Right lobe of liver (tissue), 4 donors: ENCODE measurements around the gene NEDD4L.

Experiments used
- POLR2A ChIP-seq: fragments of 450-650 bp; IDR thresholded peaks from one replicate; pipeline ENCODE4 v1.6.1; 2017; ENCODE audit warnings: antibody characterized with exemption, mild to moderate bottlenecking
- TF ChIP-seq, protein P1 (sequence below), 4 donors: fragments of 200-600 bp in 3 of 4; fragments of 450-650 bp in 1 of 4; IDR thresholded peaks; one replicate each; pipeline versions ENCODE4 v1.5.1 to v1.8.0; 2016 to 2022; ENCODE audit warnings: antibody characterized with exemption in 4 of 4, mild to moderate bottlenecking in 2 of 4
- donor health status: DM: no; HTN: no; CAD: no.
- donor health status: DM: no; HTN: no; CAD: no.
- donor health status: DM: no; HTN: yes; CAD: no.

DNA sequence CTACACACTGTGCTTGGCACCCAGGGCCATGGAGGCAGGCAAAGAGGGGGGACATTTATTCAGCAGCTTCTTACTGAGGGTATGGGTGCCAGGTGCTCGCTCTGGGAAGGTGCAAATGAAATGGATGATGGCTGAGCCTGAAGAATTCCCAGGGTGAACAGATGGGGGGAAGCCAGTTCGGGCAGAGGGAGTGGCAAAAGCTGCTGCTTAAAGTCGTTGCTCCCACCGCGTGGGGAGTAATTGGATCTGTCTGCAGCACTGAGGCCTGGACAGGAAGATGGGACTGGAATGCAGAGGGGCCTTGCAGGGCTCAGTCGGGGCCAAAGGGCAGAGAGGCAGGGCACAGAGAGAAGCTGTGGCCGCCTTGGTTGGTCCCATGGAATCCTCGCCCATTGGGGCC, 51.2 kb downstream of the NEDD4L start:
- TF ChIP-seq, protein P1, sequence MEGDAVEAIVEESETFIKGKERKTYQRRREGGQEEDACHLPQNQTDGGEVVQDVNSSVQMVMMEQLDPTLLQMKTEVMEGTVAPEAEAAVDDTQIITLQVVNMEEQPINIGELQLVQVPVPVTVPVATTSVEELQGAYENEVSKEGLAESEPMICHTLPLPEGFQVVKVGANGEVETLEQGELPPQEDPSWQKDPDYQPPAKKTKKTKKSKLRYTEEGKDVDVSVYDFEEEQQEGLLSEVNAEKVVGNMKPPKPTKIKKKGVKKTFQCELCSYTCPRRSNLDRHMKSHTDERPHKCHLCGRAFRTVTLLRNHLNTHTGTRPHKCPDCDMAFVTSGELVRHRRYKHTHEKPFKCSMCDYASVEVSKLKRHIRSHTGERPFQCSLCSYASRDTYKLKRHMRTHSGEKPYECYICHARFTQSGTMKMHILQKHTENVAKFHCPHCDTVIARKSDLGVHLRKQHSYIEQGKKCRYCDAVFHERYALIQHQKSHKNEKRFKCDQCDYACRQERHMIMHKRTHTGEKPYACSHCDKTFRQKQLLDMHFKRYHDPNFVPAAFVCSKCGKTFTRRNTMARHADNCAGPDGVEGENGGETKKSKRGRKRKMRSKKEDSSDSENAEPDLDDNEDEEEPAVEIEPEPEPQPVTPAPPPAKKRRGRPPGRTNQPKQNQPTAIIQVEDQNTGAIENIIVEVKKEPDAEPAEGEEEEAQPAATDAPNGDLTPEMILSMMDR (IDR thresholded peaks at IDR 0.05): no peak
- no peak for TF ChIP-seq POLR2A
